ENCODE data around the gene CNTNAP2. TPM values are rescaled to one million over a fixed set of nuclear protein-coding genes. Genes with fewer than 3 reads are reported as not detected.

The CNTNAP2 gene
- total RNA-seq, 1 donor from 2014 or later: 2.2 TPM

DNA sequence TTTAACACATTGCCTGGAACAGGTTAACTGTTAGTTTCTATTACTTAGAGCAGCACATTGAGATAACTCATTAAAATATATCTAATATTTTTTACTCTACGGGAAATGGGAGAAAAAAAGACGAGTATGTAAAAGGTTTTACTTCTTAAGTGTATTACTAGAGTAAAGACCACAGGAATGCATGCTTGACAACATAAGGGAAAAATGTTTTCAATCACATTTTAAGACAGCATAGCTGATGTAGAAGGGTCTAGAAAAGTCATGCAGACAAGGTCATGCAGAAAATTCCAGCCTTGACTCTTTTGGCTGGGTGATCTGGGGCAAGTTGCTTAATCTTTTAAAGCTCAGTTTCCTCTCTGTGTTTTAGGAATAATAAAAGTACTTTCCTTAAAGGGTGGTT, 806.2 kb downstream of the CNTNAP2 start:
- no peak for DNase-seq (ENCODE audit: extremely low spot score in 2 of 2)
- intact Hi-C loops (cut with DNase I): no loop called here
- Histone ChIP-seq H3K27me3 (no peaks in the 10 kb centered on the region), H3K9me3 (no peaks in the 10 kb centered on the region), H3K27ac (no peak overlapping the region), H3K36me3 (no peaks in the 10 kb centered on the region), H3K4me1 (no peaks in the 10 kb centered on the region), H3K4me3 (no peak overlapping the region)
- TF ChIP-seq POLR2A (IDR thresholded peaks at IDR 0.05): no peak
- TF ChIP-seq, protein P1, sequence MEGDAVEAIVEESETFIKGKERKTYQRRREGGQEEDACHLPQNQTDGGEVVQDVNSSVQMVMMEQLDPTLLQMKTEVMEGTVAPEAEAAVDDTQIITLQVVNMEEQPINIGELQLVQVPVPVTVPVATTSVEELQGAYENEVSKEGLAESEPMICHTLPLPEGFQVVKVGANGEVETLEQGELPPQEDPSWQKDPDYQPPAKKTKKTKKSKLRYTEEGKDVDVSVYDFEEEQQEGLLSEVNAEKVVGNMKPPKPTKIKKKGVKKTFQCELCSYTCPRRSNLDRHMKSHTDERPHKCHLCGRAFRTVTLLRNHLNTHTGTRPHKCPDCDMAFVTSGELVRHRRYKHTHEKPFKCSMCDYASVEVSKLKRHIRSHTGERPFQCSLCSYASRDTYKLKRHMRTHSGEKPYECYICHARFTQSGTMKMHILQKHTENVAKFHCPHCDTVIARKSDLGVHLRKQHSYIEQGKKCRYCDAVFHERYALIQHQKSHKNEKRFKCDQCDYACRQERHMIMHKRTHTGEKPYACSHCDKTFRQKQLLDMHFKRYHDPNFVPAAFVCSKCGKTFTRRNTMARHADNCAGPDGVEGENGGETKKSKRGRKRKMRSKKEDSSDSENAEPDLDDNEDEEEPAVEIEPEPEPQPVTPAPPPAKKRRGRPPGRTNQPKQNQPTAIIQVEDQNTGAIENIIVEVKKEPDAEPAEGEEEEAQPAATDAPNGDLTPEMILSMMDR (IDR thresholded peaks at IDR 0.05): no peak
- TF ChIP-seq POLR2AphosphoS5 (IDR thresholded peaks at IDR 0.05; ENCODE audit: insufficient read depth in 1 of 2, low read depth in 1 of 2): no peak

DNA sequence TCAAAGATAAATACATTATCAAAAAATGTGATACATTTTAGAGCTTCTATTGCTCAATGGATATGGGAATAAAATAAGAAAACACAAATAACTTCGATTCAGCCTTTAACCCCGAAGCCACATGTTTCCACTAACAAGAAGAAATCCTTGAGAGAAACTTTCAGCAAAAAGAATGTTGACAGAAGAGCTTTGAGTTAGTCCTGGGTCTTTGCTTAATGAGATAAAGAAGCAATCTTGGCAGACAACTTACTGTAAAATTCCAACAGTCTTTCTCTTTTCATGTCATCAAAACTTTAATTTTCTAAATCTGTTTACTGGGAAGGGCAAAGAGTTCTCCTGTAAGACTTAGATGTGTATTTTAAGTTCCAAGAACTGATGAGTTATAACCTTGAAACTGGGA, 810.2 kb downstream of the CNTNAP2 start:
- Histone ChIP-seq H3K9me3 (no peaks in the 10 kb centered on the region), H3K36me3 (no peaks in the 10 kb centered on the region), H3K4me3 (no peak overlapping the region), H3K27ac (no peak overlapping the region), H3K27me3 (no peaks in the 10 kb centered on the region), H3K4me1 (no peaks in the 10 kb centered on the region)
- no peak for DNase-seq (ENCODE audit: extremely low spot score in 2 of 2)
- intact Hi-C loops (cut with DNase I): no loop called here
- TF ChIP-seq POLR2A (IDR thresholded peaks at IDR 0.05): no peak
- TF ChIP-seq, protein P1 (IDR thresholded peaks at IDR 0.05): no peak
- TF ChIP-seq POLR2AphosphoS5 (IDR thresholded peaks at IDR 0.05; ENCODE audit: insufficient read depth in 1 of 2, low read depth in 1 of 2): no peak

DNA sequence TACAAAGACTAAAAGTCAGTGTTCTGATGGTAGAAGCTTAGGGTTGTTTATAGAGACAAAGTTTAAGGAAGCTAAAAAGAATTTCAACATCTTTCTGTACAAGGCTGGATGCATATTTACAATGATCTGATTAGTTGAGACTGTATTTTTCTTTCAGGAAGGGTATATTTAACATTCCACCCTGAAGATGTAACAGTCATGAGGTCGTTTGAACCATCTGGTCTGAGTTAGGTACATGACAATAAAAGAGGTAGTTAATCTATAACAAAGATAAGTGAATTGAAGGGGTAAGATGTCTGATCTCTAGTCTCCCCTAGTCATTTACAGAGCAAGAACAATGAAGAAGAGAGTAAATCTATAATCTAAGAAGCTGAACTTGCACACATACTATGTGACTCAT, 821.2 kb downstream of the CNTNAP2 start:
- no peak for DNase-seq (ENCODE audit: extremely low spot score in 2 of 2)
- TF ChIP-seq, protein P1 (IDR thresholded peaks at IDR 0.05): no peak
- TF ChIP-seq POLR2AphosphoS5 (IDR thresholded peaks at IDR 0.05; ENCODE audit: insufficient read depth in 1 of 2, low read depth in 1 of 2) (no peak), POLR2A (IDR thresholded peaks at IDR 0.05) (no peak)
- H3K4me3 ChIP-seq: no peak overlapping the region
- H3K4me1 ChIP-seq: no peaks in the 10 kb centered on the region
- H3K27me3 ChIP-seq: no peaks in the 10 kb centered on the region
- intact Hi-C loops (cut with DNase I): no loop called here
- no peaks in the 10 kb centered on the region for H3K36me3 ChIP-seq
- H3K9me3 ChIP-seq: no peaks in the 10 kb centered on the region
- H3K27ac ChIP-seq: no peak overlapping the region

DNA sequence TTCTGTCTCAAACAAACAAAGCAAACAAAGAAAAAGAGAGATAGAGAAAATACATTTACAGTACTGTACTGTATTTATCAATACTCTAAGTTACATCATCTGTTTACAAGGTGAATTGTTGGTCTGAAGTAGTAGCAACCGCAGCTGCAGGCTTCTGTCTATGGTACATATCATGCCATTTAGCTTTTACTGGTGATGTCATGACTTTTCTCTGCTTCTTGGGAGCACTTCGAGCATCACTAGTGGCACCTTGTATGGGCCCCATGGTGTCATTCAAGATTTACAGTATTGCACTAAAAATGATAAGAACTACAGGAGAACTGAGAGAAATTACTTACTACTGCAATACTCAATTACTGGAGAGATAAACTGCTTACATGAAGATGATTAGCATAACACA, 826.9 kb downstream of the CNTNAP2 start:
- no peaks in the 10 kb centered on the region for H3K4me1 ChIP-seq
- H3K27me3 ChIP-seq: no peaks in the 10 kb centered on the region
- no peak overlapping the region for H3K27ac ChIP-seq
- intact Hi-C loops (cut with DNase I): no loop called here
- H3K36me3 ChIP-seq: no peaks in the 10 kb centered on the region
- H3K4me3 ChIP-seq: no peak overlapping the region
- no peak for DNase-seq (ENCODE audit: extremely low spot score in 2 of 2)
- TF ChIP-seq, protein P1 (IDR thresholded peaks at IDR 0.05): no peak
- TF ChIP-seq POLR2A (IDR thresholded peaks at IDR 0.05): no peak
- TF ChIP-seq POLR2AphosphoS5 (IDR thresholded peaks at IDR 0.05; ENCODE audit: insufficient read depth in 1 of 2, low read depth in 1 of 2): no peak
- no peaks in the 10 kb centered on the region for H3K9me3 ChIP-seq

DNA sequence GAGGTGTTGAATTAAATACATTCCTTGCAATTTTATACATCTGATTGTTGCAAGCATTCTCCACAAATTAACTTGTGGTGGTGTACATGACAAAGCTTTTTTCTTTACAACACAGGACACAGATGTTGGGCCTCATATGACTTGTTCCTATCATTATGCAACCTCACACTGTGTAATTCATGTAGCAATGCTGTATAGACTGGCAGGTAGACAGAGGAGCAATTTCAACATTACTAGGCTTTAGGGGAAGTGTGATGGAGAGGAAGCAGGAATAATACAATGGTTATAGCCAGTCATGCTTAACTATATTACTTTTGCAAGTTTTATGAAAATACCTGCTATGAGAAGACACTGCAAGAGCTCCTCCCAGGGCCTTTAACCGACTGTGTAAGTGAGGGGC, 832.1 kb downstream of the CNTNAP2 start:
- H3K36me3 ChIP-seq: no peaks in the 10 kb centered on the region

More for the DNA sequence above, 832.1 kb downstream of the CNTNAP2 start:
- TF ChIP-seq POLR2A (IDR thresholded peaks at IDR 0.05) (no peak), POLR2AphosphoS5 (IDR thresholded peaks at IDR 0.05; ENCODE audit: insufficient read depth in 1 of 2, low read depth in 1 of 2) (no peak)
- TF ChIP-seq, protein P1 (IDR thresholded peaks at IDR 0.05): no peak
- no peak overlapping the region for H3K4me3 ChIP-seq
- DNase-seq (ENCODE audit: extremely low spot score in 2 of 2): no peak
- no peaks in the 10 kb centered on the region for H3K4me1 ChIP-seq
- H3K27me3 ChIP-seq: no peaks in the 10 kb centered on the region
- no peaks in the 10 kb centered on the region for H3K9me3 ChIP-seq
- intact Hi-C loops (cut with DNase I): no loop called here
- H3K27ac ChIP-seq: no peak overlapping the region
